Measurements from ENCODE around the gene PTK7. TPM values are rescaled to one million over a fixed set of nuclear protein-coding genes. Genes with fewer than 3 reads are reported as not detected.
"Not testable (repeated sequence)": the region's sequence is repeated elsewhere in the genome, so short reads cannot be mapped to it uniquely, and the experiment has no call there.

The PTK7 gene
- total RNA-seq, 2 experiments from 2014 or later = 13.0 to 18.5 TPM

DNA sequence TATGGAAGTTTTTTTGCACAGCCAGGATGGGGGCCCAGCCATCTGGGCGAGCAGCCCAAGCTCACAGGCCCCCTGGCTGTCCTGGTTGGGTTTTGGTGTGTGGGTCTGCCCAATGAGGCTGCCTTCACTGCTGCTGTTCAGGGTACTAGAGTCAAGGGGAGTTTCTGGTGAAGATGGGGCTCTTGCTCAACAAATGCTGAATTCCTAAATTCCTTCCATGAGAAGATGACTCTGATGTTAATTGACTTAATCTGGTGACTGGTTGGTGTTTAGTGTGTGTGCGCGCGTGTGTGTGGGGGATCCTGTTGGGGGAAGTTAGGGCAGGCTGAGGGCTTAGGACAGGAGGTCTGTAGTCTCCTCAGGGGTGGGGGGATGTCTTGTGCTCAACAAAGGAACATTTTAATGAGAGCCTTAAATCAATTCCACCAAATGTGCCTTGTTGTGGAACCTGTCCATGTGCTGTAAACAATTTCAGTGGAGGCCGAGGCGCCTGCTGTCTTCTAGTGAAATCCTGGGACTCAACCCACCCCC is 1.9 kb downstream of the PTK7 start:
- POLR2A ChIA-PET = no interaction called here
- peak overlapping the region; percentile 94 for H3K4me2 ChIP-seq (ENCODE audit: low read length)

DNA sequence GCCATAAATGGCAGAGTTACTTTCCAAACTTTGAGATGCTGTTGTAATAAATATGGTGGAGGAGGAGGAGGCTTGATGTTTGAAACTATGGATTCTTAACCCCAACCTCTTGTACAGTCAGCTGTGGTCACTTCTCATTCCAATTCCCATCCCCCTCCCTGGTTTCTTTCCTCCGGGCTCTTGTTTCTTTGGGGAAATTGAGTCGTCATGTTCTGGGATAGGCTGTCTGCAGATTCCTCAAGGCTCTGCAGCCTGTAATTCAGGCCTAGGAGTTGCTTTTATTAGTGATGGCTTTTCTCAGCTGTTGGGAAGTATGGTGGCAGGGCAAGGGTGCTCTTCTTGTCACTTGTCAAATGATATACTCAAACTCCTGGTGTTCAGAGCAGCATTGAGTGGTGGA is 2.6 kb downstream of the PTK7 start:
- Histone ChIP-seq H3K9me2 (ENCODE audit: insufficient read depth, low read length) (no peaks in the 10 kb centered on the region), H3K4me2 (ENCODE audit: low read length) (no peak overlapping the region), H3K4me1 (ENCODE audit: insufficient read depth, low read length, poor library complexity, severe bottlenecking) (peaks cover 21% of the 10 kb centered on the region), H4K20me1 (ENCODE audit: insufficient read depth, low read length) (0 out of 2 replicates have a peak, but pooled peaks cover 8% of the 10 kb centered on the region), H3K36me3 (ENCODE audit: insufficient read depth, low read length) (no peaks in the 10 kb centered on the region), H3K9me3 (ENCODE audit: low read length) (no peaks in the 10 kb centered on the region), H2AFZ (ENCODE audit: low read length) (no peak overlapping the region), H3K27ac (ENCODE audit: low read depth, low read length, poor library complexity, severe bottlenecking) (no peak overlapping the region), H3K79me2 (ENCODE audit: insufficient read depth, low read depth, low read length) (peaks cover 6% of the 10 kb centered on the region; the same call in 1 of the 2 replicates), H3K4me3 (ENCODE audit: low read depth, low read length, poor library complexity, severe bottlenecking) (no peak overlapping the region)
- ChIA-PET CTCF (ENCODE audit: unreplicated experiment) (no interaction called here), POLR2A (interaction anchor here (0.7 kb wide), 2 partner anchors 20 to 518 kb away, joined by 3 to 4 read pairs; no protein-coding TSS in a partner anchor)
- BruUV-seq (replicated peaks) = no TSS peak
- TF ChIP-seq, protein P1, sequence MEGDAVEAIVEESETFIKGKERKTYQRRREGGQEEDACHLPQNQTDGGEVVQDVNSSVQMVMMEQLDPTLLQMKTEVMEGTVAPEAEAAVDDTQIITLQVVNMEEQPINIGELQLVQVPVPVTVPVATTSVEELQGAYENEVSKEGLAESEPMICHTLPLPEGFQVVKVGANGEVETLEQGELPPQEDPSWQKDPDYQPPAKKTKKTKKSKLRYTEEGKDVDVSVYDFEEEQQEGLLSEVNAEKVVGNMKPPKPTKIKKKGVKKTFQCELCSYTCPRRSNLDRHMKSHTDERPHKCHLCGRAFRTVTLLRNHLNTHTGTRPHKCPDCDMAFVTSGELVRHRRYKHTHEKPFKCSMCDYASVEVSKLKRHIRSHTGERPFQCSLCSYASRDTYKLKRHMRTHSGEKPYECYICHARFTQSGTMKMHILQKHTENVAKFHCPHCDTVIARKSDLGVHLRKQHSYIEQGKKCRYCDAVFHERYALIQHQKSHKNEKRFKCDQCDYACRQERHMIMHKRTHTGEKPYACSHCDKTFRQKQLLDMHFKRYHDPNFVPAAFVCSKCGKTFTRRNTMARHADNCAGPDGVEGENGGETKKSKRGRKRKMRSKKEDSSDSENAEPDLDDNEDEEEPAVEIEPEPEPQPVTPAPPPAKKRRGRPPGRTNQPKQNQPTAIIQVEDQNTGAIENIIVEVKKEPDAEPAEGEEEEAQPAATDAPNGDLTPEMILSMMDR (conservative IDR thresholded peaks at IDR 0.05; ENCODE audit: low read length) = no peak
- TF ChIP-seq EZH2phosphoT487 (IDR thresholded peaks at IDR 0.05; ENCODE audit: borderline replicate concordance, low read depth, low read length) = no peak
- intact Hi-C loops (cut with micrococcal nuclease; ENCODE audit: unreplicated experiment) = loop anchor here (10.0 kb wide), 1 partner anchor 426 kb away; no protein-coding TSS in a partner anchor
- DNase-seq (ENCODE audit: low spot score) = no peak

More for the DNA sequence above, 1.9 kb downstream of the PTK7 start:
- Histone ChIP-seq H3K4me3 (ENCODE audit: low read depth, low read length, poor library complexity, severe bottlenecking) (peak overlapping the region; percentile 98), H3K9me3 (ENCODE audit: low read length) (no peaks in the 10 kb centered on the region), H4K20me1 (ENCODE audit: insufficient read depth, low read length) (0 out of 2 replicates have a peak, but pooled peaks cover 5% of the 10 kb centered on the region), H3K9me2 (ENCODE audit: insufficient read depth, low read length) (no peaks in the 10 kb centered on the region), H3K36me3 (ENCODE audit: insufficient read depth, low read length) (no peaks in the 10 kb centered on the region), H2AFZ (ENCODE audit: low read length) (no peak overlapping the region), H3K79me2 (ENCODE audit: insufficient read depth, low read depth, low read length) (peaks cover 6% of the 10 kb centered on the region; the same call in 1 of the 2 replicates), H3K4me1 (ENCODE audit: insufficient read depth, low read length, poor library complexity, severe bottlenecking) (peaks cover 21% of the 10 kb centered on the region), H3K27ac (ENCODE audit: low read depth, low read length, poor library complexity, severe bottlenecking) (no peak overlapping the region)
- BruUV-seq (replicated peaks) = TSS peak; percentile 39
- CTCF ChIA-PET (ENCODE audit: unreplicated experiment) = no interaction called here
- DNase-seq (ENCODE audit: low spot score) = no peak
- no peak for TF ChIP-seq EZH2phosphoT487 (IDR thresholded peaks at IDR 0.05; ENCODE audit: borderline replicate concordance, low read depth, low read length)
- TF ChIP-seq, protein P1 (conservative IDR thresholded peaks at IDR 0.05; ENCODE audit: low read length) = no peak
- intact Hi-C loops (cut with micrococcal nuclease; ENCODE audit: unreplicated experiment) = loop anchor here (10.0 kb wide), 1 partner anchor 427 kb away; no protein-coding TSS in a partner anchor

DNA sequence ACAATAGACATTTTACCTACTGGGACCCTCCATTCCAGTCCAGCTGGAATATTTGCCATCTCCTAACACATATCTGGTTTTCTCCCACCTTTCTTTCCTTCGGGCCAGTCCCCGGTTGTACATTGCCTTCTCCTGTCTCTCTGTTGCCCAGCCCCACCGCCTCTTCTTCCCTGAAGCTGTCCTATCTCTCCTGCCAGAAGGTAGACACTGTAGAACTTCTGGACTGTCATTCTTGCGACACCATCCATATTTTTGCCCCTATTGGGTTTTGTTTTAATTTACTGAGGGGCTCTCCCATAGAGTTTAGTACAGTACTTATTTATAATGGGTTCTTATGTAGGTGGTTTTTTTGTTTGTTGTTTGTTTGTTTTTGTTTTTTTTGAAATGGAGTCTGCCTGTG is 4.9 kb downstream of the PTK7 start:
- DNase-seq (ENCODE audit: low spot score) = no peak
- H3K9me3 ChIP-seq (ENCODE audit: low read length) = no peaks in the 10 kb centered on the region
- H3K4me1 ChIP-seq (ENCODE audit: insufficient read depth, low read length, poor library complexity, severe bottlenecking) = peaks cover 10% of the 10 kb centered on the region
- CTCF ChIA-PET (ENCODE audit: unreplicated experiment) = no interaction called here
- no peaks in the 10 kb centered on the region for H3K36me3 ChIP-seq (ENCODE audit: insufficient read depth, low read length)
- no TSS peak for BruUV-seq (replicated peaks)
- no peak overlapping the region for H2AFZ ChIP-seq (ENCODE audit: low read length)
- TF ChIP-seq, protein P1 (conservative IDR thresholded peaks at IDR 0.05; ENCODE audit: low read length) = no peak
- TF ChIP-seq EZH2phosphoT487 (IDR thresholded peaks at IDR 0.05; ENCODE audit: borderline replicate concordance, low read depth, low read length) = no peak
- intact Hi-C loops (cut with micrococcal nuclease; ENCODE audit: unreplicated experiment) = no loop called here
- peaks cover 6% of the 10 kb centered on the region; the same call in 1 of the 2 replicates for H3K79me2 ChIP-seq (ENCODE audit: insufficient read depth, low read depth, low read length)
- no peak overlapping the region for H3K27ac ChIP-seq (ENCODE audit: low read depth, low read length, poor library complexity, severe bottlenecking)
- H4K20me1 ChIP-seq (ENCODE audit: insufficient read depth, low read length) = peaks cover 8% of the 10 kb centered on the region; the same call in 1 of the 2 replicates
- H3K4me2 ChIP-seq (ENCODE audit: low read length) = no peak overlapping the region
- H3K9me2 ChIP-seq (ENCODE audit: insufficient read depth, low read length) = no peaks in the 10 kb centered on the region
- POLR2A ChIA-PET = no interaction called here
- no peak overlapping the region for H3K4me3 ChIP-seq (ENCODE audit: low read depth, low read length, poor library complexity, severe bottlenecking)

DNA sequence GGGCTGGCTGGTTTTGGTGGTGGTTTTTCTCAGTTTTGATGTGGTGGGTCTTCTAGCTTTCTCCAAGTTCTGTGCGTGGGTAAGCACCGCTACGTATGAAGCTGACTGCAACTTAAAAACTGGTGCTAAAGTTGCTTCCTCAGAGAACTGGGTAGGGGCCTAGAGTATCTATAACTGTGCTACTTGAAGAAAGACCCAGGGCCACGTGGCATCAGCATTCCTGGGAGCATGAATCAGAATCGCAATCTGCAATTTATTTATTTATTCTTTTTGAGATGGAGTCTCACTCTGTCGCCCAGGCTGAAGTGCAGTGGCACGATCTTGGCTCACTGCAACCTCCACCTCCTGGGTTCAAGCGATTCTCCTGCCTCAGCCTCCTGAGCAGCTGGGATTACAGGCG is 5.8 kb downstream of the PTK7 start:
- H3K4me3 ChIP-seq (ENCODE audit: low read depth, low read length, poor library complexity, severe bottlenecking); H3K79me2 ChIP-seq (ENCODE audit: insufficient read depth, low read depth, low read length); H2AFZ ChIP-seq (ENCODE audit: low read length); BruUV-seq (replicated peaks); H3K9me2 ChIP-seq (ENCODE audit: insufficient read depth, low read length); H4K20me1 ChIP-seq (ENCODE audit: insufficient read depth, low read length); H3K9me3 ChIP-seq (ENCODE audit: low read length); H3K4me2 ChIP-seq (ENCODE audit: low read length); H3K27ac ChIP-seq (ENCODE audit: low read depth, low read length, poor library complexity, severe bottlenecking); H3K36me3 ChIP-seq (ENCODE audit: insufficient read depth, low read length); intact Hi-C loops (cut with micrococcal nuclease; ENCODE audit: unreplicated experiment); DNase-seq (ENCODE audit: low spot score); CTCF ChIA-PET (ENCODE audit: unreplicated experiment): not testable (repeated sequence)
- POLR2A ChIA-PET = interaction anchor here (0.8 kb wide), 2 partner anchors 9 to 14 kb away, joined by 3 to 4 read pairs; no protein-coding TSS in a partner anchor
- peaks cover 10% of the 10 kb centered on the region for H3K4me1 ChIP-seq (ENCODE audit: insufficient read depth, low read length, poor library complexity, severe bottlenecking)

Data from OCI-LY7 (cell line).